MCF 10A (cell line): ENCODE measurements around the gene ACTN4. TPM values are rescaled to one million over a fixed set of nuclear protein-coding genes. Genes with fewer than 3 reads are reported as not detected.

Source experiments
- BruUV-seq: library from RNA; stranded (reverse); fragments of 400-500 nt; replicated peaks from 2 replicates; lab custom pipeline; 2021; lab: Mats Ljungman, UMichigan
- CTCF ChIA-PET: fragments of 300-600 bp; sonication (Branson Sonifier 250); formaldehyde crosslinking; extraction: SDS; loops from one replicate; lab custom pipeline; 2021; ENCODE audit warnings: antibody characterized with exemption, inconsistent platforms; lab: Yijun Ruan, JAX
- POLR2A ChIA-PET: fragments of 300-600, 350-650 bp; sonication (Branson Sonifier 250); formaldehyde crosslinking; extraction: SDS; loops from one replicate; lab custom pipeline; 2020; ENCODE audit warnings: antibody characterized with exemption, inconsistent platforms; lab: Yijun Ruan, JAX
- DNase-seq: peaks from one replicate; pipeline ENCODE4 v3.0.0-alpha.2; 2018; ENCODE audit not compliant: unreplicated experiment
- H3K27ac Mint-ChIP-seq: one replicate; pipeline ENCODE4 v1.8.0; 2022; ENCODE audit warnings: mild to moderate bottlenecking, low read depth, mixed read lengths; ENCODE audit not compliant: unreplicated experiment
- H3K27me3 Mint-ChIP-seq: one replicate; pipeline ENCODE4 v1.8.0; 2022; ENCODE audit warnings: mixed read lengths; ENCODE audit not compliant: insufficient read depth, unreplicated experiment
- H3K36me3 Mint-ChIP-seq: one replicate; pipeline ENCODE4 v1.8.0; 2022; ENCODE audit warnings: mild to moderate bottlenecking, moderate library complexity, mixed read lengths; ENCODE audit not compliant: insufficient read depth, unreplicated experiment
- H3K4me1 Mint-ChIP-seq: one replicate; pipeline ENCODE4 v1.8.0; 2022; ENCODE audit warnings: mixed read lengths; ENCODE audit not compliant: insufficient read depth, unreplicated experiment
- H3K4me3 Mint-ChIP-seq: one replicate; pipeline ENCODE4 v1.8.0; 2022; ENCODE audit warnings: mild to moderate bottlenecking, moderate library complexity, mixed read lengths; ENCODE audit not compliant: unreplicated experiment
- H3K9me3 Mint-ChIP-seq: one replicate; pipeline ENCODE4 v1.8.0; 2022; ENCODE audit warnings: mixed read lengths; ENCODE audit not compliant: unreplicated experiment
- intact Hi-C: fragments of 100-400 bp; cut with micrococcal nuclease; formaldehyde crosslinking; loops from 2 replicates; pipeline ENCODE4 v1.14.1; 2022
- total RNA-seq: library from RNA; stranded (reverse); gene quantifications from 2 replicates; pipeline ENCODE4 v1.2.3, GENCODE V29; 2022
- TF ChIP-seq, protein P1 (sequence below): fragments of 200-600 bp; IDR thresholded peaks from one replicate; pipeline ENCODE4 v1.8.0; 2022; ENCODE audit warnings: antibody characterized with exemption, mild to moderate bottlenecking; ENCODE audit not compliant: unreplicated experiment

ACTN4 gene
- total RNA-seq, 1 experiment from 2014 or later, result 300 TPM

DNA sequence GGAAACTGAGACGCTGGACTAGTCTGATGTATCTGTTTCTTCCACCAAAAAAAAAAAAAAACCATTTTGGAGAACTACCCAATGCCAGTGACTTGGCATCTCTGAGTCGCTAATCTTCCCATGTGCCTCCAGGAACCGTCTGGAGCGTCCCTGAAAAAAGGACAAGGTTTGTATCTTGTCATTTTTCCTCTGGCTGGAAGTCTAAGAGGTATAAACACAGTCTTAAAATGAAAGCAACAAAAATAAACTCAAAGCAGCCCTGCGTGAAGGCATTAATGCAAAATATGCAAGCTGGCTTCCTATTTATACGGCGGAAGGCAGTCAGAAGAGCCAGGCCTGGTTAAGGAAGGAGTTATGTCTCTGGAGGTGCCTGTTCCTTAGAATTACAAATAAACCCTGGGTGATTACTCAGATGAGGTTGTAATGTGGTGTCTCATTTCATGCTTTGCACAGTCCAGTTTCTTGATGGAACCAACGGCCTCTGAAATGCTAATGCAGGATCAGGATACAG is 20.3 kb downstream of the ACTN4 start:
- Mint-ChIP-seq H3K27ac (peak overlapping the region; percentile 87), H3K27me3 (no peaks in the 10 kb centered on the region), H3K36me3 (peaks cover 56% of the 10 kb centered on the region), H3K9me3 (no peaks in the 10 kb centered on the region), H3K4me1 (peaks cover 53% of the 10 kb centered on the region), H3K4me3 (no peak overlapping the region)
- ChIA-PET CTCF (no interaction called here), POLR2A (interaction anchor here (1.9 to 6.8 kb wide), 5 partner anchors 10 to 20 kb away, joined by 7 to 41 read pairs (median 12); partner anchors contain the start of gene ACTN4)
- TF ChIP-seq, protein P1, sequence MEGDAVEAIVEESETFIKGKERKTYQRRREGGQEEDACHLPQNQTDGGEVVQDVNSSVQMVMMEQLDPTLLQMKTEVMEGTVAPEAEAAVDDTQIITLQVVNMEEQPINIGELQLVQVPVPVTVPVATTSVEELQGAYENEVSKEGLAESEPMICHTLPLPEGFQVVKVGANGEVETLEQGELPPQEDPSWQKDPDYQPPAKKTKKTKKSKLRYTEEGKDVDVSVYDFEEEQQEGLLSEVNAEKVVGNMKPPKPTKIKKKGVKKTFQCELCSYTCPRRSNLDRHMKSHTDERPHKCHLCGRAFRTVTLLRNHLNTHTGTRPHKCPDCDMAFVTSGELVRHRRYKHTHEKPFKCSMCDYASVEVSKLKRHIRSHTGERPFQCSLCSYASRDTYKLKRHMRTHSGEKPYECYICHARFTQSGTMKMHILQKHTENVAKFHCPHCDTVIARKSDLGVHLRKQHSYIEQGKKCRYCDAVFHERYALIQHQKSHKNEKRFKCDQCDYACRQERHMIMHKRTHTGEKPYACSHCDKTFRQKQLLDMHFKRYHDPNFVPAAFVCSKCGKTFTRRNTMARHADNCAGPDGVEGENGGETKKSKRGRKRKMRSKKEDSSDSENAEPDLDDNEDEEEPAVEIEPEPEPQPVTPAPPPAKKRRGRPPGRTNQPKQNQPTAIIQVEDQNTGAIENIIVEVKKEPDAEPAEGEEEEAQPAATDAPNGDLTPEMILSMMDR, result no peak
- intact Hi-C loops, result no loop called here
- no TSS peak for BruUV-seq
- DNase-seq, result peak; percentile 28

DNA sequence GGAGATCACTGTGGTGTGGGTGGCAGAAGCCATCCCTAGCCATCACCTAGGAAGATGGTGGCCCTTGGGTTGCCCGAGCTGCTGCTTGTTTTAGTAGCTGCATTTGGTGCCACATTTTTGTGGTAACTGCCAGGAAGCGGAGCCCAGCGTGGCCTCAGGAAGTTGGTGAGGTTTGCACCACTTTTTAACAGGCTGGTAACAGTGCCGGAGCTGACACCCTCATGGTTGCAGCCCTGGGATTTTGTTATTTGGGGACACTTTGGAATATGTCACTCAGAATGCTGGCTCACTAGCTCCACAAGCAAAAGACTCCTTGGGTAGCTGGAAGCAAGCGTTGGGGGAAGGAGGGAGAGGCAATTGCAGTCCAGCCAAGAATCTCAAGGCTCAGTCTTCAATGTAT is 22.1 kb downstream of the ACTN4 start:
- BruUV-seq, result no TSS peak
- no peaks in the 10 kb centered on the region for H3K27me3 Mint-ChIP-seq
- TF ChIP-seq, protein P1, result no peak
- intact Hi-C loops, result no loop called here
- ChIA-PET POLR2A (interaction anchor here (1.5 to 6.8 kb wide), 5 partner anchors 8 to 19 kb away, joined by 3 to 41 read pairs (median 6); no protein-coding TSS in a partner anchor), CTCF (interaction anchor here (0.8 to 1.2 kb wide), 4 partner anchors 10 to 261 kb away, joined by 3 to 5 read pairs (median 4); partner anchors contain the start of genes MRPS12 and SARS2)
- no peak for DNase-seq
- peaks cover 63% of the 10 kb centered on the region for H3K36me3 Mint-ChIP-seq
- H3K4me3 Mint-ChIP-seq, result no peak overlapping the region
- peak overlapping the region; percentile 74 for H3K27ac Mint-ChIP-seq
- H3K9me3 Mint-ChIP-seq, result no peaks in the 10 kb centered on the region
- peaks cover 56% of the 10 kb centered on the region for H3K4me1 Mint-ChIP-seq

DNA sequence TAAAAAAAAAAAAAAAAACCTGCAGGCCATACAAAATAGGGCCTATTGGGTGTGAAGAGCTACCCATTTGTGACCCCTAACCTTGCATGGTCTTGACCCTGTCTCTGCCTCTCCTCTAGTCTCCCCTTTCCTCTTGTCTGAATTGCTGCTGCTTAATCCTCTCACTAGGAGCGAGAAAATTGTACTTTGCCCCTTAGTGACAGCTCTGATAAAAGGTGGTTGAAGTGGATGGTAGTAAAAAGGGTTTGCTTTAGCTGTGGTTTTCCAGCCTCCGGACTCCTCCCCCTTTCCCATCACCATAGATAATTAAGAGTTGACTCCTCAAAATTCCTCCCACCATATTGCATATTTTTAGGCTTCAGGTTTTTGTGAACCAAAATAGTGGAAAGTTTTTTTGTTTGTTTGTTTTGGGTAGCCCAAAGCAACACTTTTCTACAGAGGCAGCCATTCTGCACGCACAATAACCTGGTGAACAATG is 23.5 kb downstream of the ACTN4 start:
- ChIA-PET CTCF (interaction anchor here (1.1 kb wide), 1 partner anchor 15 kb away, joined by 4 read pairs; no protein-coding TSS in a partner anchor), POLR2A (interaction anchor here (0.5 to 6.8 kb wide), 7 partner anchors 8 to 86 kb away, joined by 3 to 41 read pairs (median 4); no protein-coding TSS in a partner anchor)
- no peak overlapping the region for H3K27ac Mint-ChIP-seq
- BruUV-seq, result no TSS peak
- intact Hi-C loops, result no loop called here
- TF ChIP-seq, protein P1, result no peak
- H3K36me3 Mint-ChIP-seq, result peaks cover 71% of the 10 kb centered on the region
- no peaks in the 10 kb centered on the region for H3K27me3 Mint-ChIP-seq
- no peaks in the 10 kb centered on the region for H3K9me3 Mint-ChIP-seq
- H3K4me1 Mint-ChIP-seq, result peaks cover 54% of the 10 kb centered on the region
- no peak for DNase-seq
- no peak overlapping the region for H3K4me3 Mint-ChIP-seq

DNA sequence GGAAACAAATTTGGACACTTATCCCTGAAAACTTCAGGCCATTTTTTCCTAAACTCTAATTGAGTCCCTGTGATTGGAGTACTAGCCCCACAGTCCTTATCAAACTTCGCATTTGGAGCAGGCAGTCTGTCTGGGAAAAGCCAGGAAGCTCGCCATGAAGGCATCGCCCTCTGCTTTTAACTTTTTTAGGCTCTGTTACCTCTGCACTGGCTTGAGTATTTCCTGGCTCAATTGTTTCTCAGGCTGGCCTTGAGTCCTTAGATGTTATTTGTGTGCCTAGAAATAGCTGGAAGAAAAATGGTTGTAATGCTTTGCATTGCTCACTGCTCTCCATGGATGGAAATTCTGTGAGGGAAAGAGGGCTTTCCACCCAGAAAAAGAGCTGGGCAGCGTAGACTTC is 24.2 kb downstream of the ACTN4 start:
- POLR2A ChIA-PET, result interaction anchor here (0.6 to 6.8 kb wide), 4 partner anchors 9 to 20 kb away, joined by 3 to 41 read pairs (median 5); no protein-coding TSS in a partner anchor

More for the DNA sequence above, 24.2 kb downstream of the ACTN4 start:
- Mint-ChIP-seq H3K36me3 (peaks cover 75% of the 10 kb centered on the region), H3K4me3 (no peak overlapping the region), H3K27me3 (no peaks in the 10 kb centered on the region), H3K27ac (peak overlapping the region; percentile 17), H3K4me1 (peaks cover 47% of the 10 kb centered on the region), H3K9me3 (no peaks in the 10 kb centered on the region)
- DNase-seq, result no peak
- BruUV-seq, result no TSS peak
- CTCF ChIA-PET, result no interaction called here
- intact Hi-C loops, result no loop called here
- TF ChIP-seq, protein P1, result no peak
